ENCODE measurements around the gene PIWIL4.
A peak's percentile ranks its signal among the peaks of the same experiment; 100 is the strongest.

Gene PIWIL4

GRCh38 chr11:94518300-94518699 lies 48.9 kb upstream of the PIWIL4 start (continued):
- TF ChIP-seq ZNF510 (tag by site-specific recombination; IDR thresholded peaks at IDR 0.05; ENCODE audit: insufficient replicate concordance) = no peak
- no peak for TF ChIP-seq ZNF114 (tag by site-specific recombination; IDR thresholded peaks at IDR 0.05)
- no peak for TF ChIP-seq ZNF366 (tag by site-specific recombination; conservative IDR thresholded peaks at IDR 0.05)
- TF ChIP-seq KLF8 (tag by site-specific recombination; IDR thresholded peaks at IDR 0.05) = no peak
- TF ChIP-seq ZNF280C (tag by site-specific recombination; IDR thresholded peaks at IDR 0.05) = no peak
- no peak for TF ChIP-seq ZNF449 (tag by site-specific recombination; IDR thresholded peaks at IDR 0.05)
- no peak for TF ChIP-seq ZNF626 (tag by site-specific recombination; IDR thresholded peaks at IDR 0.05)
- TF ChIP-seq FEZF1 (tag by site-specific recombination; IDR thresholded peaks at IDR 0.05) = no peak
- no peak for TF ChIP-seq ZNF280D (tag by site-specific recombination; IDR thresholded peaks at IDR 0.05)

- Histone ChIP-seq H3K9me3 (ENCODE audit: control insufficient read depth, insufficient read depth, low read depth, low read length) (no peaks in the 10 kb centered on the region), H3K27ac (ENCODE audit: extremely low read depth, low read depth, low read length) (no peak overlapping the region), H3K4me3 (ENCODE audit: low read depth, low read length) (no peak overlapping the region), H3K4me1 (ENCODE audit: control insufficient read depth, insufficient read depth, low read length) (no peaks in the 10 kb centered on the region), H3K36me3 (ENCODE audit: control insufficient read depth in 2 of 2, insufficient read depth in 1 of 2, low read length in 2 of 2) (no peaks in the 10 kb centered on the region)
- CTCF ChIA-PET = interaction anchor here (0.5 to 2.0 kb wide), 18 partner anchors 9 to 631 kb away, joined by 3 to 12 read pairs (median 4); no protein-coding TSS in a partner anchor
- no peak for TF ChIP-seq ZNF341 (tag by site-specific recombination; IDR thresholded peaks at IDR 0.05; ENCODE audit: low read depth)
- peak; percentile 47 for TF ChIP-seq ZNF654 (tag by site-specific recombination; IDR thresholded peaks at IDR 0.05; ENCODE audit: low read depth)
- POLR2A ChIA-PET = no interaction called here
Measured at GRCh38 chr11:94519478-94520084, 47.6 kb upstream of the PIWIL4 start.

- no peaks in the 10 kb centered on the region for H3K36me3 ChIP-seq (ENCODE audit: control insufficient read depth in 2 of 2, insufficient read depth in 1 of 2, low read length in 2 of 2)
- no peak for TF ChIP-seq ZNF555 (tag by site-specific recombination; conservative IDR thresholded peaks at IDR 0.05)
- 0 out of 2 replicates have a peak, but pooled peaks have one; percentile 14 for TF ChIP-seq ZNF654 (tag by site-specific recombination; IDR thresholded peaks at IDR 0.05; ENCODE audit: low read depth)
- TF ChIP-seq ZBTB10 (tag by site-specific recombination; IDR thresholded peaks at IDR 0.05) = no peak
- no peak for TF ChIP-seq ZNF585B (tag by site-specific recombination; IDR thresholded peaks at IDR 0.05)
- TF ChIP-seq PRDM1 (tag by site-specific recombination; IDR thresholded peaks at IDR 0.05) = 0 out of 2 replicates have a peak, but pooled peaks have one; percentile 40
- ChIA-PET CTCF (interaction anchor here (0.7 to 1.6 kb wide), 11 partner anchors 9 to 784 kb away, joined by 3 to 6 read pairs (median 3); partner anchors contain the start of gene C11orf97), POLR2A (no interaction called here)
- no peak overlapping the region for H3K4me3 ChIP-seq (ENCODE audit: low read depth, low read length)
- H3K4me1 ChIP-seq (ENCODE audit: control insufficient read depth, insufficient read depth, low read length) = no peaks in the 10 kb centered on the region
- no peaks in the 10 kb centered on the region for H3K9me3 ChIP-seq (ENCODE audit: control insufficient read depth, insufficient read depth, low read depth, low read length)
- no peak overlapping the region for H3K27ac ChIP-seq (ENCODE audit: extremely low read depth, low read depth, low read length)
Measured at GRCh38 chr11:94521684-94522083, 45.5 kb upstream of the PIWIL4 start.
